HG03521 (cell line): ENCODE results near the gene TNFRSF8.

Source experiments
- ATAC-seq: cut with Tn5 transposase; IDR thresholded peaks from one replicate; pipeline ENCODE4 v1.9.1; 2021; ENCODE audit warnings: mild to moderate bottlenecking, moderate library complexity; ENCODE audit not compliant: unreplicated experiment

TNFRSF8 gene

GRCh38 chr1:12113433-12114339 is 50.6 kb downstream of the TNFRSF8 start:
- no peak for ATAC-seq

GRCh38 chr1:12114340-12114683 is 51.2 kb downstream of the TNFRSF8 start:
- ATAC-seq: no peak

GRCh38 chr1:12114916-12115315 is 51.8 kb downstream of the TNFRSF8 start:
- ATAC-seq: no peak

- ATAC-seq: no peak
Measured at GRCh38 chr1:12121212-12122003, 58.3 kb downstream of the TNFRSF8 start.

- ATAC-seq: no peak
Measured at GRCh38 chr1:12123172-12123571, 60.1 kb downstream of the TNFRSF8 start.

GRCh38 chr1:12124693-12125421 is 61.8 kb downstream of the TNFRSF8 start:
- ATAC-seq: no peak

- no peak for ATAC-seq
Measured at GRCh38 chr1:12125422-12126355, 62.6 kb downstream of the TNFRSF8 start.

GRCh38 chr1:12126781-12127180 is 63.7 kb downstream of the TNFRSF8 start:
- no peak for ATAC-seq

- no peak for ATAC-seq
Measured at GRCh38 chr1:12127206-12127810, 64.2 kb downstream of the TNFRSF8 start.

- no peak for ATAC-seq
Measured at GRCh38 chr1:12128120-12128519, 65.0 kb downstream of the TNFRSF8 start.

- no peak for ATAC-seq
Measured at GRCh38 chr1:12129624-12130023, 66.5 kb downstream of the TNFRSF8 start.

- no peak for ATAC-seq
Measured at GRCh38 chr1:12130466-12131130, 67.5 kb downstream of the TNFRSF8 start.

- no peak for ATAC-seq
Measured at GRCh38 chr1:12132078-12132477, 69.0 kb downstream of the TNFRSF8 start.

GRCh38 chr1:12134716-12135115 is 71.6 kb downstream of the TNFRSF8 start:
- no peak for ATAC-seq

GRCh38 chr1:12135612-12136011 is 72.5 kb downstream of the TNFRSF8 start:
- no peak for ATAC-seq

GRCh38 chr1:12136916-12137610 is 74.0 kb downstream of the TNFRSF8 start:
- ATAC-seq: no peak

- no peak for ATAC-seq
Measured at GRCh38 chr1:12138196-12139168, 75.4 kb downstream of the TNFRSF8 start.

GRCh38 chr1:12140016-12140415 is 76.9 kb downstream of the TNFRSF8 start:
- ATAC-seq: no peak
